ENCODE results near the gene CLEC10A.
"Not testable (repeated sequence)": the region's sequence is repeated elsewhere in the genome, so short reads cannot be mapped to it uniquely, and the experiment has no call there.

The CLEC10A gene

GRCh38 chr17:7068268-7068667 lies 11.8 kb downstream of the CLEC10A start:
- no peak for DNase-seq

GRCh38 chr17:7067198-7067597 lies 12.9 kb downstream of the CLEC10A start:
- DNase-seq: no peak

GRCh38 chr17:7064261-7064660 lies 15.8 kb downstream of the CLEC10A start:
- DNase-seq: no peak

GRCh38 chr17:7063518-7064094 lies 16.4 kb downstream of the CLEC10A start:
- no peak for DNase-seq

- DNase-seq: no peak
These were observed 19.7 kb downstream of the CLEC10A start for GRCh38 chr17:7060165-7060891.

GRCh38 chr17:7058831-7059447 lies 21.1 kb downstream of the CLEC10A start:
- DNase-seq: no peak

- DNase-seq: no peak
These were observed 23.7 kb downstream of the CLEC10A start for GRCh38 chr17:7056386-7056785.

GRCh38 chr17:7050583-7050982 lies 29.5 kb downstream of the CLEC10A start:
- DNase-seq: not testable (repeated sequence)

GRCh38 chr17:7048968-7049367 lies 31.1 kb downstream of the CLEC10A start:
- DNase-seq: no peak

GRCh38 chr17:7047566-7047965 lies 32.5 kb downstream of the CLEC10A start:
- DNase-seq: no peak

- peak; percentile 44 for DNase-seq
These were observed 33.2 kb downstream of the CLEC10A start for GRCh38 chr17:7046725-7047397.

GRCh38 chr17:7046127-7046724 lies 33.8 kb downstream of the CLEC10A start:
- DNase-seq: peak; percentile 86

GRCh38 chr17:7045492-7046126 lies 34.4 kb downstream of the CLEC10A start:
- peak; percentile 67 for DNase-seq

GRCh38 chr17:7043497-7044198 lies 36.4 kb downstream of the CLEC10A start, which contains the start of gene SLC16A11:
TSS of gene SLC16A11 (minus strand) at chr17:7044092. CDS start at chr17:7043513, 579 bp downstream.
- DNase-seq: peak; percentile 48

GRCh38 chr17:7043182-7043496 lies 36.9 kb downstream of the CLEC10A start:
- no peak for DNase-seq

- no peak for DNase-seq
These were observed 37.4 kb downstream of the CLEC10A start for GRCh38 chr17:7042501-7043181.

GRCh38 chr17:7041607-7042500 lies 38.2 kb downstream of the CLEC10A start:
- DNase-seq: no peak

- DNase-seq: no peak
These were observed 40.2 kb downstream of the CLEC10A start for GRCh38 chr17:7039832-7040231.

- DNase-seq: no peak
These were observed 41.8 kb downstream of the CLEC10A start for GRCh38 chr17:7038025-7038862.

Data from DMS79 (cell line).